Measurements from ENCODE around the gene ABHD2.

Gene ABHD2

GRCh38 chr15:89139613-89140499, 51.6 kb downstream of the ABHD2 start (continued):
- 0 out of 2 replicates have a peak, but pooled peaks have one; percentile 21 for TF ChIP-seq ZEB2 (tag by site-specific recombination; IDR thresholded peaks at IDR 0.05)
- no peak for TF ChIP-seq SALL2 (tag by site-specific recombination; IDR thresholded peaks at IDR 0.05; ENCODE audit: borderline replicate concordance)
- TF ChIP-seq ZNF518A (tag by site-specific recombination; conservative IDR thresholded peaks at IDR 0.05; ENCODE audit: low read depth) = peak; percentile 40; the same call in 1 of the 2 replicates
- TF ChIP-seq ZBTB21 (tag by site-specific recombination; IDR thresholded peaks at IDR 0.05) = 0 out of 2 replicates have a peak, but pooled peaks have one; percentile 13
- peak; percentile 83 for TF ChIP-seq SCRT2 (tag by site-specific recombination; IDR thresholded peaks at IDR 0.05)
- peak; percentile 71; the same call in 1 of the 2 replicates for TF ChIP-seq ZNF2 (tag by site-specific recombination; IDR thresholded peaks at IDR 0.05)
- TF ChIP-seq ZNF146 (tag by site-specific recombination; IDR thresholded peaks at IDR 0.05) = no peak
- TF ChIP-seq ZNF585B (tag by site-specific recombination; IDR thresholded peaks at IDR 0.05) = no peak
- no peak for TF ChIP-seq ZBTB49 (tag by site-specific recombination; IDR thresholded peaks at IDR 0.05; ENCODE audit: low read depth)
- no peak for TF ChIP-seq ZFP41 (tag by site-specific recombination; IDR thresholded peaks at IDR 0.05; ENCODE audit: borderline replicate concordance)
- TF ChIP-seq ZNF596 (tag by site-specific recombination; IDR thresholded peaks at IDR 0.05) = no peak
- no peak for TF ChIP-seq RBAK (tag by site-specific recombination; IDR thresholded peaks at IDR 0.05)
- TF ChIP-seq ZNF280D (tag by site-specific recombination; IDR thresholded peaks at IDR 0.05) = no peak
- no peak for TF ChIP-seq REPIN1 (tag by site-specific recombination; IDR thresholded peaks at IDR 0.05; ENCODE audit: low read depth)
- TF ChIP-seq ZNF623 (tag by site-specific recombination; IDR thresholded peaks at IDR 0.05) = no peak
- no peak for TF ChIP-seq ZNF114 (tag by site-specific recombination; IDR thresholded peaks at IDR 0.05)
- no peak for TF ChIP-seq PBX3 (CRISPR knock-in tag; IDR thresholded peaks at IDR 0.05)
- TF ChIP-seq INSM2 (tag by site-specific recombination; IDR thresholded peaks at IDR 0.05) = no peak
- no peak for TF ChIP-seq ZNF416 (tag by site-specific recombination; IDR thresholded peaks at IDR 0.05)
- no peak for TF ChIP-seq ZNF175 (tag by site-specific recombination; IDR thresholded peaks at IDR 0.05)
- TF ChIP-seq ZNF350 (tag by site-specific recombination; IDR thresholded peaks at IDR 0.05) = no peak
- no peak for TF ChIP-seq ZNF211 (tag by site-specific recombination; IDR thresholded peaks at IDR 0.05; ENCODE audit: low read depth)
- TF ChIP-seq KLF16 (tag by site-specific recombination; IDR thresholded peaks at IDR 0.05) = no peak
- TF ChIP-seq ZNF214 (tag by site-specific recombination; IDR thresholded peaks at IDR 0.05; ENCODE audit: borderline replicate concordance) = no peak
- TF ChIP-seq ZNF580 (tag by site-specific recombination; IDR thresholded peaks at IDR 0.05) = no peak

All from HEK293 (cell line).